Right lung (tissue), 5 donors: ENCODE results near the gene HYAL1. TPM values are rescaled to one million over a fixed set of nuclear protein-coding genes. Genes with fewer than 3 reads are reported as not detected.

Experiments
- DNase-seq, 2 donors: peaks; one replicate each; pipeline ENCODE4 v3.0.0-alpha.2; 2013
- polyA plus RNA-seq, 5 donors: library from polyadenylated mRNA; unstranded; fragments of 120-200 nt; gene quantifications; one replicate each; pipeline versions ENCODE4 v1.2.1 to v1.2.3, GENCODE V29; 2013; ENCODE audit warnings: inconsistent platforms in 1 of 5, low replicate concordance in 1 of 5; ENCODE audit not compliant: insufficient read length in 5 of 5, insufficient read depth in 1 of 5

HYAL1 gene
- polyA plus RNA-seq, 5 donors, result 2.2 to 3.1 (median 2.5) TPM

DNA sequence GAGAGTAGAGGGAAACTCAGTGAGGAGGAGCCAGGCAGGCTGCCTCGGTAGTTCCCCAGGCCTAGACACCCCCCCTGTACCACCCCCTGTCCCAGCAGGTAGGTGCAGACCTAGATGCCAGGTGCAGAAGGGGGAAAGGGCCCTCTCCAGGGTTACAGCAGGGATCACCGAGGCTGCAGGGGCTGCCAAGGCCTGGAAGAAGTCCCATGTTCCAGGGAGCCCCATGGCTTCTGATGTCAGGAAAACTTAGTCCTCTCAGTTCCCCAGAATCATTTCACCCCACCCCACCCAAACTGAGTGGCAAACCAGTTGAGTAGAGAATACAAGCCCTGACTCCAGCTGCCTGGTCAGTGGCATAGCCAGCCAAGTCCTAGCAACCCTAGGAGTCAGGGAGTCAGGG, 41.9 kb downstream of the HYAL1 start:
- no peak for DNase-seq

DNA sequence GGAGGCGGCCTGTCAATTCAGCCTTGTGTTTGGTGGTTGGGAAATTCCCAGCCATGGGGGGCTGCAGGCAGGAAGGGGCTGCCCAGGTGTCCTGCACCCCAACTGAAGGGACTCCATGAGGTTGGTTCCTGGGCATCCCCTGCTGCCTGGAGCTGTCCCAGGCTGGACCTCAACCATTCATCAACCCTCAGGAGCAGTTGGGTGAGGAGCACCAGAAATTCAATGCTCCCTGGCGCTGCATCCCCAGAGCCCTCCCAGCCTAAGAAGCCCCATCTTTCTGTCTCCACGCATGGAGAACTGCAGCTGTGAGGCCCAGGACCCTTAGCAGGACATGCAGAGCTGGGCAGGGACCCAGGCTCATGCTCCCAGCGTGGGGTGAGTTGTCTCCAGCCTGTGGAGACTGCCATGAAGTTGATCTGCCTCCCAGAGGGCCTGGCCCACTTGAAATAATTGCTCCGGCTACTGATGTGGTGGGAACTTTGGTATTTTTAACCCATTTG, 42.4 kb downstream of the HYAL1 start:
- no peak for DNase-seq

DNA sequence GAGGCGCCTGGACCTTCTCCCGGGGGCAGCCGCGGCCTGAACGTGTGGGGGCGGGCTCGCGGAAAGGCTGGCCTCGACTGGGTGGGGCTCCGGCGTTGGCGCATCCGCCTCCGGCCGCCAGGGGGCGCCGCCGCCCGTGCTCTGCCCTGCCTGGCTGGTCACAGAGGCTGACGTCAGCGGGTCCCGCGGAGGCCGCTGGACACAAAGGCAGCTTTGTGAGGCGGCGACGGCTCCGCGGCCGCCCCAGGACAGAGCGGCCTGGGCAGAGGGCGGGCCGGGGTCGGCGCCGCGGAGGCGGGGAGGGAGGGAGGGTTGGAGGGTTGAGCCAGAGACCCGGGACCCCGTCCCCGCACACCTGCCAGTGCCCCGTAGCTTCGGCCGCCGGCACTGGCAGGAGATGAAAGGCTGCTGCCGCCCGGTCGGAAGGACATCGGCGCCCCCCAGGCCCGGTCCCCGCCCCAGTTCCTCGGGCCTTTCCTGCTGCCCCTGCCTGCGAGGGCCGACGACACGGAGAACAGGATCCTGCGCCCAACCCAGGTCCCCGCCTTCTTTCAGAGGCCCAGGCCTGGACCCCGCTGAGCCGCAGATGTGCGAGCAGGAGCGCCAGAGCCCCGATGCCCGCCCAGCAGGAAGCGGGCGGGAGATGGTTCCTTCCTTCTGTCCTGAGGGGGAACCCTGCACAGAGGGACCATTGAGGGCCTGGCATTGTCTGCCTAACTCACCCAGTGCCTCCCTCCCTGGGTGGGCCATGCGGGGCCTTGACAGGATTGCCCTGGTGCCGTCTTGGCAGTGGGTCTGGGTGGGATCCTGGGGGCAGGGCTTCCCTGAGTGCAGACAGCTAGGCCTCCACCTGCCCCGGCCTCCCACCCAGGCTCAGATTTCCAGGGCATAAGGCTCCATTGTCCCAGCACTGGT, 43.1 kb downstream of the HYAL1 start:
- peak; percentile 94 to 95 for DNase-seq

DNA sequence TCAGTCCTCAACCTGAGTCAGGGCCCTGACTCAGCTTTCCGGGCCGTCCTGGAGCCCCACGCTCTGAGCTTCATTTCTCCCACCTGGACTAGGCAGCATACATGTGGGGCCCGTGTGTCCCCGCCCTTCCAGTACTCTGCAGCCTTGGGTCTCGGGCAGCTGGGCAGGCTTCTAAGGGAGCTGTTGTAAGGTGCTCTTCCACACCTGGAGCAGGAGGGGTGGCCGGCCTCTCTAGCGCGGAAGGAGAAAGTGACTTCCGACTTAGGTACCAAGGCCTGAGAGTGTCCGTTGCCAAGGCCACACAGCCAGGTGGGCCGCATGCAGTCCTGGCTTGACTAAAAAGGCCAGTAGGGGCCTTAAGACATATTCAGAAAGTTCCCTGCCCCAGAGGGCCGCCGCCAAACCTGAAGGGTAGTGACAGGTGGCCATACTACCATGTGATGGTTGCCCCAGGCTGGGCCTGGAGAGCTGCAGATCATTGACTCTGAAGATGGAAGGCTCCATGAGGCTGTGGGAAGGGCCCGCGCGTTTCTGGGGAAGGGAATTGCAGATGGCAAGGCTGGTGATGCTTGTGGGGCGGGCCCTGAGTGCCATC, 43.8 kb downstream of the HYAL1 start:
- no peak for DNase-seq

DNA sequence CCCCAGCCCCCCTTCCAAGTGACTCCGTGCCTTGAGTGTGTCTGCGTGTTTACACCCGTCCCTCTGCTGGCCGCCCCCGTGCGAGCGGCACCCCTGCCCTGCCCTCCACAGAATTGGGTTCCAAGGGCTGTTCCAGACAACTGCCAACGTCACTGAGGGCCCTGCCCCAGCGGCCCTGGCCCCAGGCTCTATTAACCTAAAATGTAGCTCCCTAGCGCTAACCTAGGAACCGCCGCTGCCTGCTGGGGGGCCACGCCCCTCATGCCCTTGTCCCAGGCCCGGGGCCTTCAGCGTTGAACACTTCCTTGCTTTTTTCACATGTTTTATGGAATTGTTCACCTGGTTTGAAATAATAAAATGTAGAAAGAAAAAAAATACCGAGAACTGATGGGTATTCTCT, 44.4 kb downstream of the HYAL1 start:
- no peak for DNase-seq

DNA sequence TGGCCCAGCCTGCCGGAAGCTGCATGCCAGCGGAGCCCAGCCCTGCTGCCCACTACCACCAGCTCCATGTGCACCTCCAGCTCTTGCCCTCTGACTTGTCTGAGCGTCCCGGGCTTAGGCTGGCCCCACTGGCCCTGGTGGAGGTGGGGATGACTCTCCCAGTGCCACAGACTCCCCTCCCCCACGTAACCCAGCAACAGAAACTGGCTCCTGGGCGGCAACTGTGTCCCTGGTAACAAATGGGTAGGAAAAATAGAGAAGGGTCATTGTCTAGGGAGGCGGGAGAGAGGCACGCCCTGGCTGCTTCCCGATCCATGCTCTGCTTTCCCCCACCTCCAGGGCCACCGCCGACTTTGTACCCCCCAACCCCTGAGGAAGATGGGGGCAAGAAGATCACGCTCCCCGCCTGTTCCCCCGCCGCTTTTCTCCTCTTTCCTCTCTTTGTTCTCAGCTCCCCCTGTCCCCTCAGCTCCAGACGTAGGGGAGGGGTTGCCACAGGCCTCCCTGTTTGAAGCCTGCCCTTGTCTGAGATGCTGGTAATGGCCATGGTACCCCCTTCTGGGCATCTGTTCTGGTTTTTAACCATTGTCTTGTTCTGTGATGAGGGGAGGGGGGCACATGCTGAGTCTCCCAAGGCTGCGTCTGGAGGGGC, 45.2 kb downstream of the HYAL1 start:
- DNase-seq, result no peak

DNA sequence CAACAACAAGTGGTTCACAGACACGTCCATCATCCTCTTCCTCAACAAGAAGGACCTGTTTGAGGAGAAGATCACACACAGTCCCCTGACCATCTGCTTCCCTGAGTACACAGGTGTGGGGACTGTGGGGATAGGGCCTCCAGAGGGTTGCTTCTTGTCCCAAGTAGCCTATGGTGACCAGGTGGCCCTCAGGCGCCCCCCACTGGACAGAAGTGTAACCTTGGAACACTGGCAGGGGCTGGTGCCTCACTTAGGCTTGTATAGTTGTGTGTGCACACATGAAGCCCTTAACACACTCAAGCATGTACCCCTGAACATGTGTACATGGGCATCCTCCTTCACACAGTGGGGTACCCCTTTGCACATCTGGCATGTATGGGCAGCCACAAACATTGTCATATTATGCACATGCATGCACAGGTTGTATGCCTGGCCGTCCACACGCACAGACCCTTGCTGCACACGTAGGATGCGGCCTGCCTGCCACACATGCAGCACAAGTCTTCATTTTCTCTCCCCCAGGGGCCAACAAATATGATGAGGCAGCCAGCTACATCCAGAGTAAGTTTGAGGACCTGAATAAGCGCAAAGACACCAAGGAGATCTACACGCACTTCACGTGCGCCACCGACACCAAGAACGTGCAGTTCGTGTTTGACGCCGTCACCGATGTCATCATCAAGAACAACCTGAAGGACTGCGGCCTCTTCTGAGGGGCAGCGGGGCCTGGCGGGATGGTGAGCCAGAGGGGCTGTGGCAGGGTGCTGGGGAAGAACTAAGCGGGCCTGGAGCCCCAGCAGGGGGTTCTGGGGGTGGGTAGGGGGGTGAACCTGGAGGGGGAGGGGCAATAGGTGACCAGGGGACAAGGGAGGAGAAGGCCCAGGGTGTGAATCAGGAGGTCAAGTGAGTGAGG, 46.1 kb downstream of the HYAL1 start:
- no peak for DNase-seq

DNA sequence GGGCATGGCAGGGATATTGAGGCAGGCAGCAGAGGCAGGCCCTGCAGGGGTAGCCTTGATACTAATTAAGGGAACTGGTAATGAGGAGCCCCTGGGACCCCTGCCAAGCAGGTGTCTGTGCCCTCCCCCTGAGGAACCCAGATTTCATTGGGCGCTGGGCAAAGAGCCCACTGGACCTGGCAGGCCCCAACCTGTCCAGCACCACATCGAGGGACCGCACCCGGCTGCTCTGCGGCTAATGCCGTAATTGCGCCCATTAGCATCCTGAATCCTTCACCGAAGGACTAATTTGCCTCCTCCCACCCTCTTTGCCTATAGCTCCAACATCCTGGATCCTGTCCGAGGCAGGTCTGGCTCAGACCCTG, 48.1 kb downstream of the HYAL1 start:
- DNase-seq, result no peak

DNA sequence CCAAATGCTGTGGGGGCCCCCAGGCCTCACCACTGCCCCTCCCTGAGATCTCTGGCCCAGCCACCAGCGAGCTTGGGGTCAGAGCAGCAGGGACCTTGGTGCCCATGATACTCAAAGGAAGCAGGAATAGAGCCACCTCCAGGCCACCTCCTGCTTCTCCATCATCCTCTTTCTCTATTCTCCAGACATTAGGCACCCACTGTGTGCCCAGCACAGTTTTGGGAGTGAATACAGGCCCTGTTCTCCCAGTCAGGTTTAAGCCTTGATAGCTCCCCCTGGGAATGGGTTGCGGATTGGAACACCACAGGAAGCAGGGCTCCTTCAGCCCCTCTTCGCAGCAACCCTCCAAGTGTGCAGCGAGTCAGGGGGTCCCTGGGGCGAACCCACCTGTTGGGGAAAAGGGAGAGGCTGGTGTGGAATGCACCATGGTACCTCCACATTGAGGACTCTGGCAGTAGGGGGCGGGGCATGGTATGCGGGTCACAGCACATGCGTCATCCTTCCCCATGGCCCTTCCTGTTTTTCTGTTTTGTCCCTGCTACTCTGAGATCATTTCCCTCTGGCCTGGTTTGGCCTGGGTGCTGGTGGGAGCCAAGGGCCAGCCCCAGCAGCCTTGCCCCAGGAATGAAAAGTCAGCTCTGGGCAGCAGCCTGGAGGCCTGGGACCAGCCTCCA, 48.7 kb downstream of the HYAL1 start:
- no peak for DNase-seq

DNA sequence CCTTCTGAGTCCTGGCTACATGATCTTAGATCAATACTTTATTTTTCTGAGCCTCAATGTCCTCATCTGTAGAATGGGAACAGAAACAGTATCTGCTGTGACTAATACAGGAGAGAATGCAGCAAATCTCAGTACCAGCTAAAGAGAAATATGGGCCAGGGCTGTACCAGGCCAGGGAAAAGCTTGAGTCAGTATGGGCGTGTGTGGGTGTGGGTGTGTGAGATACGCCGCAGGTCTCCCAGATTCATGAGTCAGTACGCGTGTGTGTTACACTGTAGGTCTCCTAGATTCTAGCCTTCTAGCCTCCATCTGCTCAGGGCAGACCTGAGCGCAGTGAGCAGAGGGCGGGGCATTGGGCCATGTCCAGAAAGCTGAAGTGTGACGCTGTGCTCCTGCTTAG, 52.2 kb downstream of the HYAL1 start:
- DNase-seq, result no peak

DNA sequence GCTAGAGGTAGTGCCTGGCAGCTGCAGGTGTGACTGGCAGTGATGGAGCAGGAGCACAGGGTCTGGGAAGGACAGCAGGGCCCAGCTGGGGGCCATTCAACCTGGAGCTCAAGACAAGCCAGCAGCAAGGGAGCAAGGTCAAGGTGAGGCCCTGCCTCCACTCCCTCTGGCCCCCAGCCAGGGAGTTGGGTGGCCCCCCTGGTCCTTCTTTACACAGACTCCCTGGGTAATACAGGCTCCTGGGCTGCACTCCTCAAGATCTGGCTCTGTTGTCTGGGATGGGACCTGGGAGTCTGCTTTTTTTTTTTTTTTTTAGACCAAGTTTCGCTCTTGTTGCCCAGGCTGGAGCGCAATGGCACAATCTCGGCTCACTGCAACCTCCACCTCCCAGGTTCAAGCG, 52.9 kb downstream of the HYAL1 start:
- no peak for DNase-seq

Other genes with a start within 250 kb of the HYAL1 start
- 100 to 1,000 TPM; 347 to 542 (median 418) TPM for gene RBM5, start 214.7 kb downstream of the HYAL1 start, polyA plus RNA-seq
- gene SEMA3F, start 148.2 kb downstream of the HYAL1 start, polyA plus RNA-seq, result 10 to 100 TPM; 33.1 to 57.1 (median 44.4) TPM
- gene GNAT1, start 112.0 kb downstream of the HYAL1 start, polyA plus RNA-seq, result not detected
- gene SLC38A3, start 98.3 kb downstream of the HYAL1 start, polyA plus RNA-seq, result 10 to 100 TPM in 1 of 5 donors, 1 to 10 TPM in 4; 5.3 to 10.0 (median 7.9) TPM
- 100 to 1,000 TPM; 234 to 282 (median 257) TPM for gene GNAI2, start 67.4 kb downstream of the HYAL1 start, polyA plus RNA-seq
- gene SEMA3B, start 34.4 kb downstream of the HYAL1 start, polyA plus RNA-seq, result 10 to 100 TPM; 14.9 to 31.5 (median 29.6) TPM
- gene LSMEM2, start 24.5 kb downstream of the HYAL1 start, polyA plus RNA-seq, result 1 to 10 TPM in 1 of 5 donors, under 1 TPM in 4; 0.14 to 1.4 (median 0.36) TPM
- 10 to 100 TPM; 26.6 to 46.5 (median 34.0) TPM for gene IFRD2, start 11.1 kb downstream of the HYAL1 start, polyA plus RNA-seq
- 1 to 10 TPM; 2.9 to 5.8 (median 3.2) TPM for gene HYAL3, start 4.2 kb downstream of the HYAL1 start, polyA plus RNA-seq
- gene NAA80, start 4.2 kb downstream of the HYAL1 start, polyA plus RNA-seq, result 10 to 100 TPM in 1 of 5 donors, 1 to 10 TPM in 4; 6.1 to 10.2 (median 7.9) TPM
- 100 to 1,000 TPM in 1 of 5 donors, 10 to 100 TPM in 4; 67.8 to 113 (median 77.3) TPM for gene HYAL2, start 19.2 kb upstream of the HYAL1 start, polyA plus RNA-seq
- 10 to 100 TPM; 18.4 to 26.2 (median 18.9) TPM for gene TUSC2, start 24.6 kb upstream of the HYAL1 start, polyA plus RNA-seq
- gene RASSF1, start 37.3 kb upstream of the HYAL1 start, polyA plus RNA-seq, result 10 to 100 TPM; 24.1 to 34.2 (median 27.9) TPM
- gene ZMYND10, start 42.2 kb upstream of the HYAL1 start, polyA plus RNA-seq, result 10 to 100 TPM in 4 of 5 donors, 1 to 10 TPM in 1; 4.7 to 32.7 (median 20.9) TPM
- gene NPRL2, start 47.2 kb upstream of the HYAL1 start, polyA plus RNA-seq, result 10 to 100 TPM; 27.5 to 36.0 (median 30.8) TPM
- 10 to 100 TPM in 2 of 5 donors, 1 to 10 TPM in 3; 7.8 to 12.1 (median 9.5) TPM for gene CYB561D2, start 47.3 kb upstream of the HYAL1 start, polyA plus RNA-seq
- gene TMEM115, start 55.9 kb upstream of the HYAL1 start, polyA plus RNA-seq, result 10 to 100 TPM; 22.2 to 38.0 (median 27.5) TPM
- 10 to 100 TPM; 11.3 to 33.6 (median 27.5) TPM for gene CACNA2D2, start 200.1 kb upstream of the HYAL1 start, polyA plus RNA-seq